ENCODE results near the gene LACTB.
"Not testable (repeated sequence)": the region's sequence is repeated elsewhere in the genome, so short reads cannot be mapped to it uniquely, and the experiment has no call there.

The LACTB gene

DNA sequence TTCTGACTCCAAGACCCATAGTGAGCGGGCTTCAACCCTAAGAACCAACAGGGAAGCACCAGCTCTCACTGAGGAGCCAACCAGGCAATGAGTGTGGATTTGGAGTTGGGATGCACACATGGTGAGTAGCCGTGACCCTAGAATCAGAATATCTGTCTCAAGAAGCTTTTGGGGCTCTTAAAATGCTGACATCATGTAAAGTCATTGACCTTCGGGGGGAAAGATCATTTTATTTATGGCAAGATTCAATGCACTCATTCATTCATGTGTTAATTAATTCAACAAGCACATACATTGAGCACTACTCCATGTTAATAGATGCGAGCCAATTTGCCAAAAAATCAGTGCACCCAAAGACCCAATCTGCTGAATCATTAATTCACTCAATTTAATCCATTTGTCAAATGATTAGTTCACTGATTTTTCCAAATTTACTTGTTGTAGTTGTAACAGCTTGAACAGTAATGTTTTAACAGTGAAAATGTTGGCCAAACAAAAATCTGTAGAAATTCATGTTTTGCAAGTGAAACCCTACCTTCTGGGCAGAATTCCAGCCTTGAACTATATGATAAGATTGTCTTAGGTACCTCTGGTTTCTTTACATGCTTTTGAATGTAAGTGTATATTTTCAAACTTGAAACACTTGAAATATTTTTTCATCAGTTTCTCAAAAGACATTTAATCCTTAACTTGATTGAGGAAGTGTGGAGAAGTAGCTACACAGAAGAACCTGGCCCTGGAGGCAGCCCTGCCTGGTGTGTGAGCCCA lies 29.8 kb upstream of the LACTB start:
- ATAC-seq (ENCODE audit: low read depth) = no peak
- no peak overlapping the region for H3K27ac ChIP-seq (ENCODE audit: poor library complexity, severe bottlenecking)
- DNase-seq (ENCODE audit: low spot score) = no peak
- TF ChIP-seq, protein P1, sequence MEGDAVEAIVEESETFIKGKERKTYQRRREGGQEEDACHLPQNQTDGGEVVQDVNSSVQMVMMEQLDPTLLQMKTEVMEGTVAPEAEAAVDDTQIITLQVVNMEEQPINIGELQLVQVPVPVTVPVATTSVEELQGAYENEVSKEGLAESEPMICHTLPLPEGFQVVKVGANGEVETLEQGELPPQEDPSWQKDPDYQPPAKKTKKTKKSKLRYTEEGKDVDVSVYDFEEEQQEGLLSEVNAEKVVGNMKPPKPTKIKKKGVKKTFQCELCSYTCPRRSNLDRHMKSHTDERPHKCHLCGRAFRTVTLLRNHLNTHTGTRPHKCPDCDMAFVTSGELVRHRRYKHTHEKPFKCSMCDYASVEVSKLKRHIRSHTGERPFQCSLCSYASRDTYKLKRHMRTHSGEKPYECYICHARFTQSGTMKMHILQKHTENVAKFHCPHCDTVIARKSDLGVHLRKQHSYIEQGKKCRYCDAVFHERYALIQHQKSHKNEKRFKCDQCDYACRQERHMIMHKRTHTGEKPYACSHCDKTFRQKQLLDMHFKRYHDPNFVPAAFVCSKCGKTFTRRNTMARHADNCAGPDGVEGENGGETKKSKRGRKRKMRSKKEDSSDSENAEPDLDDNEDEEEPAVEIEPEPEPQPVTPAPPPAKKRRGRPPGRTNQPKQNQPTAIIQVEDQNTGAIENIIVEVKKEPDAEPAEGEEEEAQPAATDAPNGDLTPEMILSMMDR (IDR thresholded peaks at IDR 0.05; ENCODE audit: poor library complexity, severe bottlenecking) = no peak
- no peaks in the 10 kb centered on the region for H3K9me3 ChIP-seq (ENCODE audit: severe bottlenecking)
- no peak overlapping the region for H3K4me3 ChIP-seq (ENCODE audit: severe bottlenecking)
- no peaks in the 10 kb centered on the region for H3K27me3 ChIP-seq (ENCODE audit: insufficient read depth, poor library complexity, severe bottlenecking)
- H3K4me1 ChIP-seq (ENCODE audit: insufficient read depth, poor library complexity, severe bottlenecking) = peaks cover 5% of the 10 kb centered on the region
- H3K36me3 ChIP-seq (ENCODE audit: low read depth) = no peaks in the 10 kb centered on the region

- Histone ChIP-seq H3K36me3 (ENCODE audit: low read depth) (no peaks in the 10 kb centered on the region), H3K9me3 (ENCODE audit: severe bottlenecking) (no peaks in the 10 kb centered on the region), H3K4me3 (ENCODE audit: severe bottlenecking) (no peak overlapping the region), H3K27me3 (ENCODE audit: insufficient read depth, poor library complexity, severe bottlenecking) (no peaks in the 10 kb centered on the region), H3K27ac (ENCODE audit: poor library complexity, severe bottlenecking) (no peak overlapping the region), H3K4me1 (ENCODE audit: insufficient read depth, poor library complexity, severe bottlenecking) (peaks cover 12% of the 10 kb centered on the region)
- DNase-seq (ENCODE audit: low spot score) (no peak), ATAC-seq (ENCODE audit: low read depth) (peak; percentile 86)
- TF ChIP-seq, protein P1 (IDR thresholded peaks at IDR 0.05; ENCODE audit: poor library complexity, severe bottlenecking) = peak; percentile 100
Measured at GRCh38 chr15:63093486-63094205, 28.0 kb upstream of the LACTB start.

DNA sequence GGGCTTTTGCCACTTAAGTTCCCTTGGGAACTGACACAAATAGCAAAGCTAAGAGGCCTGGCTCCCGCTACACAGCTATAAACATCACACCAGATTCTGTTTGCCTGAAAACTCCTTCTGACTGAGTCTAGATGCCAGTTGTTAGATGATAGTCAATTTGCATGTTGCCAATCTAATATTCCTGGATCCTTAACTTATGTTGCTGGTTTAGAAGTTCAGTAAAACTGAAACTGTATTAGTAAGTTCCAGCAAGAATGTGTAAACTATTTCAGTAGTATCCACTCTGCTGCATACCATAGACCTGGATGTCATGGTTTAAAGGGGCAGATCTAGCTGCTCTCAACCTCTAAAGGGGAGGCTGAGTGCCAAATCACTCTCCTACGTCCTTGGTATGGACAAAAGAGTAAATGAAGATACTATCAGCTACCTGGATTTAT lies 27.1 kb upstream of the LACTB start:
- ATAC-seq (ENCODE audit: low read depth) (no peak), DNase-seq (ENCODE audit: low spot score) (no peak)
- H3K4me3 ChIP-seq (ENCODE audit: severe bottlenecking) = no peak overlapping the region
- no peaks in the 10 kb centered on the region for H3K9me3 ChIP-seq (ENCODE audit: severe bottlenecking)
- H3K27me3 ChIP-seq (ENCODE audit: insufficient read depth, poor library complexity, severe bottlenecking) = no peaks in the 10 kb centered on the region
- no peaks in the 10 kb centered on the region for H3K36me3 ChIP-seq (ENCODE audit: low read depth)
- peaks cover 12% of the 10 kb centered on the region for H3K4me1 ChIP-seq (ENCODE audit: insufficient read depth, poor library complexity, severe bottlenecking)
- TF ChIP-seq, protein P1 (IDR thresholded peaks at IDR 0.05; ENCODE audit: poor library complexity, severe bottlenecking) = no peak
- H3K27ac ChIP-seq (ENCODE audit: poor library complexity, severe bottlenecking) = no peak overlapping the region

DNA sequence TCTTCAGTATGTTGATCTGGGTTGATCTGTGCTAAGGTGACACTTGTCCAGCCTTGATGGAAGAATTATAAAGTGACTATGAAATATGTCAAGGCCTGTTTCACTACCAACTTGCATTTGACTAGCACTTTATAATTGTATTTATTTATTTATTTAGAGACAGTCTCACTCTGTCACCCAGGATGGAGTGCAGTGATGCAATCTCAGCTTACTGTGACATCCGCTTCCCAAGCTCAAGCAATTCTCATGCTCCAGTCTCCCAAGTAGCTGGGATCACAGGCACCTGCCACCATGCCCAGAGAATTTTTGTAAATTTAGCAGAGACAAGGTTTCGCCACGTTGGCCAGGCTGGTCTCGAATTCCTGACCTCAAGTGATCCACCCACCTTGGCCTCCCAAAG lies 25.5 kb upstream of the LACTB start:
- TF ChIP-seq, protein P1 (IDR thresholded peaks at IDR 0.05; ENCODE audit: poor library complexity, severe bottlenecking) = no peak
- no peaks in the 10 kb centered on the region for H3K36me3 ChIP-seq (ENCODE audit: low read depth)
- no peaks in the 10 kb centered on the region for H3K9me3 ChIP-seq (ENCODE audit: severe bottlenecking)
- no peaks in the 10 kb centered on the region for H3K27me3 ChIP-seq (ENCODE audit: insufficient read depth, poor library complexity, severe bottlenecking)
- DNase-seq (ENCODE audit: low spot score) = no peak
- H3K27ac ChIP-seq (ENCODE audit: poor library complexity, severe bottlenecking) = peak overlapping the region; percentile 50
- ATAC-seq (ENCODE audit: low read depth) = no peak
- peaks cover 12% of the 10 kb centered on the region for H3K4me1 ChIP-seq (ENCODE audit: insufficient read depth, poor library complexity, severe bottlenecking)
- H3K4me3 ChIP-seq (ENCODE audit: severe bottlenecking) = no peak overlapping the region

GRCh38 chr15:63098901-63099300 lies 22.8 kb upstream of the LACTB start:
- H3K4me3 ChIP-seq (ENCODE audit: severe bottlenecking); ATAC-seq (ENCODE audit: low read depth); H3K27me3 ChIP-seq (ENCODE audit: insufficient read depth, poor library complexity, severe bottlenecking); DNase-seq (ENCODE audit: low spot score); H3K9me3 ChIP-seq (ENCODE audit: severe bottlenecking); H3K27ac ChIP-seq (ENCODE audit: poor library complexity, severe bottlenecking); H3K36me3 ChIP-seq (ENCODE audit: low read depth): not testable (repeated sequence)
- peaks cover 11% of the 10 kb centered on the region for H3K4me1 ChIP-seq (ENCODE audit: insufficient read depth, poor library complexity, severe bottlenecking)

- H3K4me1 ChIP-seq (ENCODE audit: insufficient read depth, poor library complexity, severe bottlenecking); ATAC-seq (ENCODE audit: low read depth); H3K36me3 ChIP-seq (ENCODE audit: low read depth): not testable (repeated sequence)
Measured at GRCh38 chr15:63099581-63099980, 22.1 kb upstream of the LACTB start.

More at GRCh38 chr15:63099581-63099980, 22.1 kb upstream of the LACTB start:
- H3K27me3 ChIP-seq (ENCODE audit: insufficient read depth, poor library complexity, severe bottlenecking); H3K9me3 ChIP-seq (ENCODE audit: severe bottlenecking); H3K27ac ChIP-seq (ENCODE audit: poor library complexity, severe bottlenecking); H3K4me3 ChIP-seq (ENCODE audit: severe bottlenecking); DNase-seq (ENCODE audit: low spot score): not testable (repeated sequence)
